KMS-11 (cell line): ENCODE results near the gene EEFSEC.
A peak's percentile ranks its signal among the peaks of the same experiment; 100 is the strongest.

Experiments
- H2AFZ ChIP-seq: fragments of 200-600 bp; sonication (generic); 2 replicates; pipeline ENCODE4 v1.6.1; 2016; ENCODE audit warnings: antibody characterized with exemption, mixed run types, low read depth
- H3K27ac ChIP-seq: fragments of 200-600 bp; sonication (generic); 2 replicates; pipeline ENCODE4 v1.6.1; 2016; ENCODE audit warnings: mild to moderate bottlenecking, mixed run types
- H3K27me3 ChIP-seq: fragments of 200-600 bp; sonication (generic); 2 replicates; pipeline ENCODE4 v1.6.1; 2017; ENCODE audit warnings: mild to moderate bottlenecking, low read depth, mixed run types, moderate library complexity; ENCODE audit not compliant: insufficient read depth
- H3K36me3 ChIP-seq: fragments of 200-600 bp; sonication (generic); 2 replicates; pipeline ENCODE4 v1.6.1; 2017; ENCODE audit warnings: mild to moderate bottlenecking, mixed run types; ENCODE audit not compliant: insufficient read depth
- H3K4me1 ChIP-seq: fragments of 200-600 bp; sonication (generic); 2 replicates; pipeline ENCODE4 v1.6.1; 2016; ENCODE audit warnings: mild to moderate bottlenecking, low read depth, mixed run types; ENCODE audit not compliant: poor library complexity, severe bottlenecking
- H3K4me2 ChIP-seq: fragments of 200-600 bp; sonication (generic); 2 replicates; pipeline ENCODE4 v1.7.0; 2016; ENCODE audit warnings: mild to moderate bottlenecking, mixed run types
- H3K4me3 ChIP-seq: fragments of 200-600 bp; sonication (generic); IDR thresholded peaks from 2 replicates; pipeline ENCODE4 v1.6.1; 2017; ENCODE audit warnings: low read depth, low read length, mixed read lengths; ENCODE audit not compliant: insufficient read depth
- H3K79me2 ChIP-seq: fragments of 200-600 bp; sonication (generic); 2 replicates; pipeline ENCODE4 v1.6.1; 2016; ENCODE audit warnings: low read depth, mixed run types; ENCODE audit not compliant: insufficient read depth
- H3K9ac ChIP-seq: fragments of 200-600 bp; sonication (generic); 2 replicates; pipeline ENCODE4 v1.6.1; 2016; ENCODE audit warnings: mild to moderate bottlenecking, mixed run types
- H4K20me1 ChIP-seq: fragments of 200-600 bp; sonication (generic); 2 replicates; pipeline ENCODE4 v1.6.1; 2016; ENCODE audit warnings: mild to moderate bottlenecking, mixed run types; ENCODE audit not compliant: insufficient read depth
- CTCF ChIP-seq: fragments of 200-600 bp; sonication (generic); conservative IDR thresholded peaks from 2 replicates; pipeline ENCODE4 v1.6.1; 2017; ENCODE audit warnings: low read depth, mild to moderate bottlenecking, antibody characterized with exemption, low read length, moderate library complexity, mixed read lengths

EEFSEC gene

GRCh38 chr3:128113817-128114794 is 39.2 kb upstream of the EEFSEC start:
- peaks cover 34% of the 10 kb centered on the region for H3K4me1 ChIP-seq
- no peak for TF ChIP-seq CTCF
- H4K20me1 ChIP-seq, result no peaks in the 10 kb centered on the region; the same call in 1 of the 2 replicates
- peak overlapping the region; percentile 52 for H3K4me2 ChIP-seq
- H3K9ac ChIP-seq, result peak overlapping the region; percentile 29; the same call in 1 of the 2 replicates
- H3K27me3 ChIP-seq, result no peaks in the 10 kb centered on the region
- peaks cover 59% of the 10 kb centered on the region; the same call in 1 of the 2 replicates for H3K79me2 ChIP-seq
- no peak overlapping the region for H2AFZ ChIP-seq
- H3K27ac ChIP-seq, result peak overlapping the region; percentile 62
- H3K4me3 ChIP-seq, result peak overlapping the region; percentile 44
- H3K36me3 ChIP-seq, result no peaks in the 10 kb centered on the region; the same call in none of the 2 replicates

- no peaks in the 10 kb centered on the region; the same call in 1 of the 2 replicates for H3K36me3 ChIP-seq
- no peak overlapping the region for H3K27ac ChIP-seq
- H3K79me2 ChIP-seq, result peaks cover 33% of the 10 kb centered on the region
- H3K4me2 ChIP-seq, result peak overlapping the region; percentile 89
- H3K9ac ChIP-seq, result no peak overlapping the region
- H3K27me3 ChIP-seq, result no peaks in the 10 kb centered on the region
- no peak for TF ChIP-seq CTCF
- peaks cover 17% of the 10 kb centered on the region for H3K4me1 ChIP-seq
- no peak overlapping the region for H3K4me3 ChIP-seq
- no peaks in the 10 kb centered on the region for H4K20me1 ChIP-seq
- no peak overlapping the region for H2AFZ ChIP-seq
Observed at GRCh38 chr3:128122013-128122412, 31.3 kb upstream of the EEFSEC start.

GRCh38 chr3:128123156-128123537 is 30.1 kb upstream of the EEFSEC start:
- Histone ChIP-seq H3K4me2 (peak overlapping the region; percentile 89), H2AFZ (peak overlapping the region; percentile 62; the same call in 1 of the 2 replicates), H3K79me2 (peaks cover 24% of the 10 kb centered on the region), H3K9ac (peak overlapping the region; percentile 97), H3K27ac (peak overlapping the region; percentile 86), H3K4me1 (peaks cover 17% of the 10 kb centered on the region), H3K4me3 (peak overlapping the region; percentile 82), H3K36me3 (no peaks in the 10 kb centered on the region), H4K20me1 (no peaks in the 10 kb centered on the region), H3K27me3 (no peaks in the 10 kb centered on the region)
- no peak for TF ChIP-seq CTCF

DNA sequence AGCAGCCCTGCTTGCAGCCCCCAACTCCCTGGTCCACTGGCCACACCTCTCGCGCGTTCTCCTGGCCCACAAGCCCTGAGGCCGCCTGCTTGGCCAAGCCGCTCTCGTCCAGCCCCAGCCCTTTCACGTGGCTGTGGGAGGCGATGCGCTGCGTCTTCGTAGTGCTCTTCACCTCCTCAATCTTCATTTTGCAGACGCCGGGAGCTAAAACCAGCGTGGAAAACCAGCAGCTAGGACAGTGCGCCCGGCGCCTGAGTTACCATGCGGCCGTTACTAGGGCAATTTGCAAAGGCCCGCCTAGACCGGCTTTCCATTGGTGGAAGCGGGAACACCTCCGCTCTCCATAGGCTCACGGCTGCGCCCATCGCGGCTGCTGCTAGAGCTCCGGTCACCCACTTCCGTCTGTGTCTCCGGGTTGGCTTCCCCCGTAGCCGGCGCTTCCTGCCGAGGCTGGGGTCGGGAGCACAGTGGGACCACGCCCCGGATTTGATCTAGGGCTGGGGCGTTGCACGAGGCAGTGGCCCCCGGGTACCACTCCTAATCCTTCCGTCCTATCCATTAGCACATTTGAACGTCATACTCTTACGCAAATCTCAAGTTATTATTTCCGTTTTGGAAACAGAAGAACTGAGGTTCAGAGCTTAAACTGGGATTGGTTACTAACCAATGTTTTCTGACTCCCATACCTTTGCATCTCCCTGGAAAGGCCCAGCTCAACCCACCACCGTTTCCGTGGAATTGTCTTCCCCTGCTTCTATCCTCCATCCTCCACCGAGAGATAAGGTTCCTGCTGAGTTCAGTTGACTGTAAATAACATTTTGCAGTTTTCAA is 29.5 kb upstream of the EEFSEC start, which contains the start of gene RUVBL1:
Gene RUVBL1 (minus strand): TSS at position 275 of the 831 bp plus-strand sequence. CDS start 88 bp downstream, at position 187.
- no peaks in the 10 kb centered on the region for H4K20me1 ChIP-seq
- no peak for TF ChIP-seq CTCF
- peaks cover 21% of the 10 kb centered on the region for H3K79me2 ChIP-seq
- H3K27ac ChIP-seq, result peak within 1 kb of the TSS; percentile 86
- H3K4me2 ChIP-seq, result peak within 1 kb of the TSS; percentile 89
- H3K27me3 ChIP-seq, result no peaks in the 10 kb centered on the region
- peak within 1 kb of the TSS; percentile 97 for H3K9ac ChIP-seq
- H2AFZ ChIP-seq, result peak within 1 kb of the TSS; percentile 97
- H3K4me3 ChIP-seq, result peak within 1 kb of the TSS; percentile 82
- H3K36me3 ChIP-seq, result no peaks in the 10 kb centered on the region
- peaks cover 17% of the 10 kb centered on the region for H3K4me1 ChIP-seq
